ENCODE measurements around the gene ATP8B4.
"Not testable (repeated sequence)": the region's sequence is repeated elsewhere in the genome, so short reads cannot be mapped to it uniquely, and the experiment has no call there.

Gene ATP8B4

DNA sequence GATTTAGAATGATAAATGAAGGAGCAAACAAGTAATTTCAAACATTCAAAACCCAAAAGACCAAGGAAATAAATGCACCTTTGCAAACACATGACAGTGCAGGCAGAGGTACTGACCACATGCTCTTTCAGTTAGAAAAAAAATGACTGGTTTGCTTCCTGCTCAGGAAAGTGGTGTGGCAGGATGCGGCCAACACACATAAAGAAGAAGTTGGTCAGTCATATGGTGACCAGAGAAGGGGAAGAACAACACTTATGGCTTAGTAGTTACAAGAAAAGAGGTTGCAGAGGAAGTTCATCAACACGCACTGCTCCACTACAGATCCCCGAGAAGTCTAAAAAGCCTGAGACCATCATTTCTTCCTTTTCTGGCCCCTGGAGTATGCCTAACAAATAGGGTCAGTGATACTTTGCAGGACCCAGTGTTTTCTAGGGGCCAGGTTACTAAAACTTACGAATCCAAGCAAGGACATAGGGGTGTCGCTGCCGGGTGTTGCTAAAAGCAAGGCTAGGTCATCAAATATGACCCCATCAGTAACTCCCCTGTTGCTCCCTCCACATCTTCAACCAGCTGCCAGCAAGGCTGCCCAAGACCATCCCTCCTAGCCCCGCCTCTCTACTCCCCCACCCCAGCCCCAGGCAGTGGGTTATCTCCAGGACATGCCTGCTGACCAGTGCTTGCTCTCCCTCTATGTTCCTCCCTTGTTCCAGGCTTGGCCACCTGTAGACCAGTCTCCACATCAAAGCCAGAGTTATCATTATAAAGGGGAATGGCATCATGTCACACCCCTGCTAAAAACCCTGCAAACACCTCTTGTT, 11.2 kb downstream of the ATP8B4 start:
- DNase-seq: no peak

DNA sequence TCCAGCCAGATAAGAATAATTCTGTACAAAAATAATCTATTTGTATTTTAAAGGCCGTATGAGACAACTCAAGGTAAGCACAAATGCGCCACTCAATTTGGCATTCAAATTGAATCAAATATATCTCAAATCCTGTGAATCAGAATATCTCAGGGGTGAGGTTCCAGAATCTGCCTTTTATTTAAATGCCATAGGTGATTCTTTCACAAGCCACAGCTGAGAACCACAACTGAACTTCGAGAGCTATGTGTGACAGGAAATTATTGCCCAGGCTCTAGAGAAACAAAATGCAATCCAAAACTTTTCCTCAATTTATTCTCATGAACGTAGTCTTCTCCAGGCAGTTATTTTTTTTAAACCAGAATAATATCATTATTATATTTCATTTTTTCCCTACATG, 11.9 kb downstream of the ATP8B4 start:
- DNase-seq: no peak

DNA sequence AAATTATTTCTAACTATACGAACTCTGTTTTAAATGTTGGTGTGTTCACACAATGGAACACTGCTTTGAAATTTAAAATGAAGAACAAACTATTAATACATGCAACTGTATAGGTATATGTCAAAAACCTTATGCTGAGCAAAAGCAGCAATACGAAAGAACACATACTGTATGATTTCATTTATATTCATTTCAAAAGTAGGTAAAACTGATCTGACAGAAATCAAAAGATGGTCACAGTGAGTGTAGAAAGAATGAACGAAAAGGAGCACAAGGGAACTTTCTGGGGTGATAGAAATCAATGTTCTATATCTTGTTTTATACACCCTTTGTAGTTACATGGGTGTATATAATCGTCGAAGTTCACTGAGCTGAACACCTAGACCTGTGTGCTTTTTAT, 12.6 kb downstream of the ATP8B4 start:
- DNase-seq: no peak

DNA sequence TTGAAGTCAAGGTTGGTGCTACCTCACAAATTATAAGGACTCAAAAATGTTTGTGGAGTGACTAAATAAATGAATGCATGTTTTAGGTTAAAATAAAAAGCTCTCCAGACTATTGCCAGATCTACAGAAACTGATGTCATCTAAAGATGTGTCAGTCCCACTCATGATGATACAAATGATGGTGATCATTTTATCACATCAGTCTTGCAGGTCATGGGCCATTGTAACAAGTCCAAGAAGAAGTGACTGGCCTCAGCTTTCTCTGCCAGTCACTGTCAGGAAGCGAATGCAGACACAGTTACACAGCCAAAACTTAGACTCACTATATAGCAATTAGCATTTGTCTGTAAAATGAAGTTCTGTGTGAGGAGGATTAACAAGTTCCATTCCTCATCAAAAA, 18.5 kb downstream of the ATP8B4 start:
- no peak for DNase-seq

DNA sequence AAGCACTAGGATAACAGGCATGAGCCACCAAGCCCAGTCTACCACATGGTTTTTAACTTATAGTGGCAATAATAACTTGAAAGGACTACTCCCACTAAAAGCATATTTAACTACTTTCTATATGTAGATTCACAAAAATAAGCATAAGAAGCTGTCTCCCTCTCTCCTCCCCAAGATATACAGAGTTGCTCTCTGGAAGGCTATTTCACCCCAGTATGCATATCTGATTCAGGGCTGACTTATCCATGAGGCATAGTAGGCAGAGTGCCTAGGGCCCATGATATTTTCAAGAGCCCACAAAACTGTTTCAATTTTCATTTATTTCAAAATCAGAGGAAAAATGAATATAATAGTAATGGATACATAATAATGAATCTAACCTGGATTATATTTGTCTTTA, 20.5 kb downstream of the ATP8B4 start:
- DNase-seq: no peak

DNA sequence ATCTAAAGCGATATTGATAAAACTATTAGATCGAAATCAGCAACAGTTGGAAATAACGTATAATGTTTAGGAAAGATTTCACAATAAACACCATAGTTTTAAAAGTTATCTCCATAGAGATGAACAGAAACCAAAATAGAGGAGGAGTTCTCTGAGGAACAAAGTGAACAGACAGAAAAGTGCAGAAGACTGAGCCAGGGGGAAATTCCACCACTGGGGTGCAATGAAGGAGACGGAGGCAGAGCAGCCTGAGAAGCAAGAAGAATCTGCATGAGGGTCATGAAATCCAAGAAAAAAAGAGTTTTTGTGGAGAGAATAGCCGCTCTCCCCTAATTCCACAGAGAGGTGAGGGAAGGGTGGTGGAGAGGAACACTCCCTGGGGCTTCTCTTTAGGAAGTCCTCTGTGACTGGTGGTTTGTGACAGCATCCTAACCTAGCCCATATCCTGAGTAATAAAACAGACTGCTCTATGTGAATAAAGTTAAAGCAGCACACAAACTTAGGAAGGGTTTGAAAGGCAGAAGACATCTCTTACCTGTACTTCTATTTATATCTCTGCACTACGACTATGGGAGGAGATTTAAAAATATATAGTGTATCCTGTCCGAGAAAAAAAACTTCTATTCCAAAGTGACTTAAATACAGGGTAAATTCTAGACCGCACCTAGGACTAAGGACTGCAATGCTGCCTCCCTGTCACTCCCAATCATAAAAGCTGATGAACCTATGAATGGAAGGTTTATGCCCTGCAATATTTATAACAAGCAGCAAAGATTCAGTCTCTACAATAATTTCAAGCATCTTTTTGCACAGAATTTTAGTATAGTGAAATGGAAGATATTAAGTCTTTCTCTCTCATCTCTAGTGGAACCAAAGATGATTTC, 22.9 kb downstream of the ATP8B4 start:
- no peak for DNase-seq

DNA sequence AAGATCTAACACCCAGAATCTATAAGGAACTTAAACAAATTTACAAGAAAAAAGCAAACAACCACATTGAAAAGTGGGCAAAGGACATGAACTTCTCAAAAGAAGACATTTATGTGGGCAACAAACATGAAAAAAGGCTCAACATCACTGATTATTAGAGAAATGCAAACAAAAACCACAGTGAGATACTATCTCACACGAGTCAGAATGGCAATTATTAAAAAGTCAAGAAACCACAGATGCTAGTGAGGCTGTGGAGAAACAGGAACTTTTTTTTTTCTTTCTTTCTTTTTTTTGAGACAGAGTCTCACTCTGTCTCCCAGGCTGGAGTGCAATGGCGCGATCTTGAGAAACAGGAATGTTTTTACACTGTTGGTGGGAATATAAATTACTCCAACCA, 29.6 kb downstream of the ATP8B4 start:
- not testable (repeated sequence) for DNase-seq

DNA sequence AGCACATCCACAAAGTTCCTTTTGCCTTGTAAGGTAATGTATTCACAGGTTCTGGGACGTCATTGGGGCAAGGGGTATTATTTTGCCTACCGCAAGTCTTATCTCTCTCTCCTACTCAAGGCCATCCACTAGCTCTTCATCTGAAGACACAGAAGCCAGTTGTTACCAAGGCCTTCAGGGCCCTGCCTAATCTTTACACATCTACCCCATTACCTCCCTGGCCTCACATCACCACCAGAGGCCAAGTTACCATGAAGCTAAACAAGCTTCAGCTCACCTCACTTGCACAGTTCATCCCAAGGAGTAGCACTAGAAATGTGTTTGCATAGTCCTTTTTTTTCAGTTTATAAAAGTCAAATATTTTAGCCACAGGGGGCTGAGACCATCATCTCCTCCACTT, 34.1 kb downstream of the ATP8B4 start:
- DNase-seq: no peak

DNA sequence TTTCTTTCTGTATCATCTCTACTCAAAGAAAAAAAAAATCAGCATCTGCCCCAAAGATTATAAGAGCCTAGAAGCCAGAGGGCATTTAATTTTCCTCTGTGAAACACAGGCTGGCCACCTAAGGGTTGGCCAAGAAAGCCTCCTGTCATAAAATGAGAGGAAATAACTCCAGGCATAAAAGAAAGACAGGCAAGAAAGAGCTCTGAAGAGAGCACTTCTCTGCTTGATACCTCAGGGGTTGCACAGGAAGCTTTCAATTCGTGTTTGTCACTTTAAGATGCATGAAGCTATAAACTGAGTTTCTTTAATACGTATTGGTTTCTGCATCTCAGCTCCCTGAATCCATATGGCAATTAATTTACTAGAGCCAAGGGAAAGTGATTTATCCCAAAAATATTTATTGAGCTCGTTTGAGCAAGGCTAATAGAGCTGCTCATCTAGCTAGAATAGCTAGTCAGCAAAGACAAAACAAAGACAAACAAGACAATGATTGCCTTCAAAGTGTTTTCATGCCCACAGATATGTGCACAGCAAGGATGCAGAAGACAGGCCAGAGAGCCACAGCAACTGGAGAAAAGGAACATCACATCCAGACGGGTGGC, 35.5 kb downstream of the ATP8B4 start:
- DNase-seq: no peak

DNA sequence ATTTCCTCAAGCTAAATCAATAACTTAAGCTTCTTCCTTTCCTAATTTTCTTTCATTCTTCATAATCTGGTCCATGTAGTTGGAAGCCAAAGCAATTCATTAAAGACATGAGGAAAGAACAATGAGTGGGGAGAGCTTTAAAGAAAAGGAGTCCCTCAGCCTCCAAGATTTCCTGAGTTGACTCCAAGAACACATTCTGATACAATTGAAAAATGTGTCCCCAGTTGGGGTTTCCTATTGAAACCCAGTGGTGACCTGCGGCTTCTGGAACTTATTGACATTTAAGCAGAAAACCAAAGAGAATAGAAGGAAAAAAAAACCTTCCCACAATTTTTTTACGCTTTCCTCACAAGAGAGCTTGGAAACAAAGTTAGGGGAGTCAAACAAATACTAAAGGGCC, 37.0 kb downstream of the ATP8B4 start:
- DNase-seq: no peak

DNA sequence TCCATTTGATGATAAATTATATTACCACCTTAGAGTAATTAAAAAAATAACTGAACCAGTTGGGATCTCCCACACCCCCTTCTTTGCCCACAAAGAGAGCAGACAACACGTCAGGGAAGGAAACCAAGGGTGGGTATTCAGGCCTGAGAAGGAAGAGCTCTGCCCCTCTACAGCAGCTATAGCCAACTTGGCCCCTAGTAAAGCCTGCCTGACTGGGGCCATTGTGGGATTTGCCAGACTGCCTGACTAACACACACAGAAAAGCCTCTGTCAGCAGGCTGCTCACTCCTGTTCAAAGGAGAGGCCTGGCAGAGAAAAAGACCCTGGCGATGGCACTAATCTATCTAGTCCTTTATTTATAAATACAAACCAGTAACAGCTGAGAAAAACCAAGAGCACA, 41.4 kb downstream of the ATP8B4 start:
- DNase-seq: no peak

DNA sequence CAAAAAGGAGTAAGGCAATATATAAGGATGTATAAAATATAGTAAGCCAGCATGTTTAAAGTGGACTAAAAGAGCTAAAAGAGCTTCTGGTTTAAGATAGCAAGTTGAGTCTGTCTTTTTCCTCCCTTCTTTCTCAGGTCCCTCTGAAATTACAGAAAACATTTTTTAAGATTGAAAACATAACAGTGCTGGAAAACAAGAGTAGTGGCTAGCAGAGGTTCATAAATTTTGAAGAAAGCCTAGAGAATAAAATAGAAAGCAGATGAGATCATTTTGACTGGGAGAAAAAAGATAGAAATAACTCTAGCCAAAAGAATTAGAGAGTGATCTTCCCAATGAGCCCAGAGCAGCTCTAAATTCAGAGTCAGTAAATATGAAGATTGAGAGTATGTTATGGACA, 41.9 kb downstream of the ATP8B4 start:
- DNase-seq: no peak

DNA sequence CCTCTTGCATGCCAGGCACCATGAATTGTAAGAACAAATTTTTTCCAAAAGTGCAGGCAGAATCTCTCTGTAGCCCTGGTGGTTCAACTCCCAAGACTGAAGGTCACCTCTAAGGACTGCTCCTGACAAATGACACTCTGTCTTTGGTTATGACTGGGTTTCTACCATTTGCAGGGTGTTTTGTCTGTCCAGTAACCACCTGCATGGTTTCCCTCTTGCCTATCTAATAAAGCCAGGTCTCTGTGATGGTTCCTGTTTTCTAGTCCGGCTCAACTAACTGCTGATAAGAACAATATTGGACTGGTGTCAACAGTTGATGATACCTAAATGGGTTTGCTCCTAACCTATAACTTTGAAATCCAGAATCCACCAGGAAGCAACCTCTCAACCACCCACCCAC, 43.7 kb downstream of the ATP8B4 start:
- DNase-seq: no peak

DNA sequence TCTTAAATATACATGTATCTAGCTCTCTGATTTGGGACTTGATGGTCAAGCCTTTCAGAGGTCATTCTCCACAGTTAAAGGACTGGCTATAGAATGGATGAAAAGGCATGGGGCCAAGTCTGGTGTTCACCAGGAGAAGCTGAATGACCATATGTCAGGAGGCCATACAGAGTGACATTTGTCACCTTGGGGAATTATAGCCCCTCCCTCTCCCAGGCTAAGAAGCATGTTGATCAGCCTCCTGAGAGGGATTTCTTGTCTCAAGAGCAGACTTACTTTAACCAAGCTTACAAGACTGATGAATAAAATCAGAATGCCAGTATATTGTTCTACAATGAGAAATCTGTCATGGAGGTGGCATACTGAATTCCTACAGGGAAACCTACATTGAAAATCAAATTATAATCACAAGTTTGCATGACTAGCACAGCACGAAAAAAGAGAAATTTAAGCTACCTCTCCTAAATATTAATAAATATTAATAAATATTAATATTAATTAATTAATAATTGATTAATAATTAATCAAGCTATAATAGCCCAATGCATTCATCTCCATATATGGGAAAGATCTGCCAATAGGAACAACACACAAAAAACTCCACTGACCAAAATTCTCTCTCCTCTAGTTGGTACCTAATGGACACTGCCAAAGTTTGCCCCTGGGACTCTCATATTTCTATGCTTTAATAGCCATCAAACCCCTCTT, 47.3 kb downstream of the ATP8B4 start:
- no peak for DNase-seq

DNA sequence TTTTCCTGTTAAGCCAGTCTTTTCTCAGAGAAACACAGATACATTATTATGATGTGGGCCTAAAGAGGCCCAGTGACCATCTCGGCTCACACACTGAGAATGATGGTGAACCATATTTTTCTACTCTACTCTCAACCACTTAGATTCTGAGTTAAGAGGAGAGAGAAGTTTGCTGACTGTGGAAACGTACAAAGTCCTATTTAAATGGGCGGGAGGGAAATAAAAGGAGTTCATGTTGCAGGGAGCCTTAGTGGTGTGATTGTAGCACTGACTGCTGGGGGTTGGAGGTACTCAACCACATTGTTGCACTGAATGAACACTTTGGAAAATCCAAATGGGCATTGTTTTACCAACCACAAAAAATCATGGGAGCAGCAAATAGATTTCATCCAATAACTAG, 51.0 kb downstream of the ATP8B4 start:
- no peak for DNase-seq

DNA sequence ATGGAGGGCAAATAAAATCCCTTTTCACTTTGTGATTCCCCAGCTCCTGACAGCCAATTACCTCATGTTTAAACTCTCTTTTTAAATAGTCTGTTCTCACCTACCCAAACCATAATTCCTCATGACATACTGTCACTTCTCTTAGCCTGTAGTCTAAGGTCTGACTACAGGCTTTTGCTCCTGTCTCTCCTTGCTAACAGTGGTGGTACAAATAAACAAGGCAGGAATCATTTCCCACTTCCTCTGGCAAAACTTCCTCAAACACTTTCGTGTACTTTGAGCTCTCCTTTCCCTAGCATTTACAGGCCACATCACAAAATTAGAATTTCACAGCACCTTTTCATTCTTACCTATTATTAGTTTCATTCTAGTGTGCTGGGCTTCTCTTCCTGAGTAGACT, 51.8 kb downstream of the ATP8B4 start:
- no peak for DNase-seq

DNA sequence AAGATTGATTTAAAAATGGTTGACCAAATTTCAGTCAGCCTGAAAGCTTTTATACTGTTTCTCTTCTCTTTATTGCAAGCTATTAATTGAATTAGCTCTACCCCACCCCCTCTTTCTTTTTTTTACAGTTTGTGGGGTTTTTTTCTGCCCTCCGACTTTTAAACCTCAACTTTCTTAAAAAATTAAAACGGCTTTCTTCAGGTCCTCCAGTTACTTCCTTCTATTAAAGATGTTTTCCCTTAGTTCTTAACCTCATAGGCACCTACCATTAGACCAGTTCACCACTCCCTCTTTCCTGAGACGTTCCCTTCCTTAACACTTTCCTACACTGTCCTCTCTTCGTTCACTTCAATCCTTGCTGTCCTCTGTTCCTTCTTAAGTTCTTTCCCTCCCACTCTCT, 52.4 kb downstream of the ATP8B4 start:
- DNase-seq: no peak

DNA sequence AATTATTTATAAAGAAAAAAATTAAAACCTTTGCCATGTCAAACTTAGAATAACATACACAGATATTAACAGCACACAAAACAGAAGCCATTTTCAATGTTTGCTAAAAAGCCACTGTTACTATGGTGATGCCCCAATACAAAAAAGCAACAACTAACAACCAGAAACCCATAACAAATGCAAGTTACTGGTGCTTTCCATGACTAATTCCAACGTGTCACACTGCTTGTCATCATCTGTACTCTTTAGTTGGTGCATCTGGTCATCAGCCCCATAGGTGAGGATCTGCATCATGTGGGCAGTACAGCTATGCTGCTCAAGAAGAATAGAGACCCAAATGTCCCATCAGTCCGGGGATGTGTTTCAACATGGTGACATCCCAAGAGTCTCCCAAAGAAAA, 52.8 kb downstream of the ATP8B4 start:
- DNase-seq: no peak

DNA sequence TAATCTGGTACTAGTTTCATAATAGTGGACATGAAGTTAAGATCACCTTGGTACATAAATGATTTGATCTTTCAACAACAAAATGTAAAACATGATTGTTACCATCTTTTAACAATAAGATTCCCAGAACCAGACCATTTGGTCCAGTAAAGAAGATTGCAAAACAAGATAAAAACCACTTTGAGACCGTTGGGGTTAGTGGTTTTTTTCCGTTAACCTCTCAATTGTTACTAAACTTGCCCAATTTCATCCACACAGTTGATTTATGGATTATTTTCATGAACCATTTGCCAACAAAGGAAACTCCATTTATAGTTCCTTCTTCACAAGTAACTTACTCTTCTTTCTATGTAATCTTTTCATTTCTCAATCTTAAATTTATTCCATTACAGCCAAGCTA, 53.8 kb downstream of the ATP8B4 start:
- no peak for DNase-seq

DNA sequence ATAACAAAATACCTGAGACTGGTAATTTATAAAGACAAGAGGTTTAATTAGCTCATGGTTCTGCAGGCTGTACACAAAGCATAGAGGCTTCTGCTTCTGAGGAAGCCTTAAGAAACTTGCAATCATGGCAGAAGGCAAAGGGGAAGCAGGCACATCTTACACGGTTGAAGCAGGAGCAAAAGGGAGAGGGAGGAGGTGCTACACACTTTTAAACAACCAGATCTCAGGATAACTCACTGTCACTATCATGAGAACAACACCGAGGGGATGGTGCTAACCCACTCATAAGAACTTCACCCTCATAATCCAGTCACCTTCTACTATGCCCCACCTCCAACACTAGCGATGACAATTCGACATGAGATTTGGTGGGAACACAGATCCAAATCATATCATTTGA, 54.4 kb downstream of the ATP8B4 start:
- DNase-seq: no peak

DNA sequence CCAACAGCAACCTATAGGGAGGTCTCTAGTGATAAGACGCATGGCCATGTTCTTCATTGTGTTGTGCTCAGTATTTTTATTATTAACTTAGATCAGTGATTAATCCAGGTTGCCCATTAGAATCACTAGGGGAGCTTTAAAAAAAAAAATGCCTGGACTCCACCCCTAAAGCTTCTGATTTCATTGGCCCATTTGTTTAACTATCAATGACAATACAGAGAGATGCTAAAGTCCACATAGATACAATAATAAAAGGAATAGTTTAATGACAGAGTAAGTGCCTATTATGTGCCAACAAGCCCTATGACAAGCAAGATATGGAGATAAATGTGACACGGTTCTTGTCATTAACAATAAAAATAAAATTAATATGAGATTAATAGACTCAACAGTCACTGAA, 55.8 kb downstream of the ATP8B4 start:
- no peak for DNase-seq

DNA sequence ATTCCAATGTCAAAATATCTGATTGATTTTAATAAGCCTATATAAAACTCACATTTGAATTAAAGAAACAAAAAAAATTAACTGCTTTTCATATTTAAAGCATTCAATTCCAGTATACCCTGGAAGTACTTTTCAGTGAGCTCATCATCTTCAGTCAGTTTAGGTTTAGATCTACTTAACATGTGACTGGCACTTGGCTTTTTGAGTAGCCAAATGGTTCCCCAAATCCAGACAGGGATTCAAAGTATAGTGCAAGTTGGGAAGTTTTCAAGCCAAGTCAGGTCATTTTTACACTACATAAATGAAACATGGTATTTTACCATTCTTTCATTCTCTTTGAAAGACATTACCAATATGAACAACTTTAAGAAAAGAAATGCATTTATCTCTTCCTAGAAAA, 57.5 kb downstream of the ATP8B4 start:
- DNase-seq: no peak

DNA sequence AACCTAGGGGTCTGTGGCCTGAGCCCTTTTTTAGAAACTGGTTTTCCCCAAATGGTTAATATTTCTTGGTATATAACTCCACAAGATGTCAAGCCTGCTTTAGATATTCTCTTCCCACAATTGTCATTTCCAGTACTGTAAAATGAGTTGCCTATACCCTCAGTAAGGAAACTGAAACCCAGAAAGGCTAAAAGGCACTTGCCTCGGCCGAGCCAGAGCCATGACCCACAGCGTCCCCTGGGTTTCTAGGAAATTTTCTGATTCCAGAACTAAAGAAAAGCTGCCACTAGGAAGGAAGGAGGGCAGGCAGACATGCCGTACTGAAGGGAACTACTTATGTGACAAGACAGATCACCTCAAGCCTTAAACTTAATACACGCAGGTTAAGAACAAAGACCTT, 59.1 kb downstream of the ATP8B4 start:
- DNase-seq: no peak

Data from NCI-H146 (cell line).